Erythroblast (primary cell): ENCODE data around the gene HORMAD2.

Experiments
- GATA1 ChIP-seq: IDR thresholded peaks from 2 replicates; pipeline ENCODE4 v1.6.1; 2011; ENCODE audit warnings: low read depth, mild to moderate bottlenecking, control low read depth, low read length, moderate library complexity
- POLR2A ChIP-seq: IDR thresholded peaks from 2 replicates; pipeline ENCODE4 v1.6.1; 2011; ENCODE audit warnings: mild to moderate bottlenecking, low read length

DNA sequence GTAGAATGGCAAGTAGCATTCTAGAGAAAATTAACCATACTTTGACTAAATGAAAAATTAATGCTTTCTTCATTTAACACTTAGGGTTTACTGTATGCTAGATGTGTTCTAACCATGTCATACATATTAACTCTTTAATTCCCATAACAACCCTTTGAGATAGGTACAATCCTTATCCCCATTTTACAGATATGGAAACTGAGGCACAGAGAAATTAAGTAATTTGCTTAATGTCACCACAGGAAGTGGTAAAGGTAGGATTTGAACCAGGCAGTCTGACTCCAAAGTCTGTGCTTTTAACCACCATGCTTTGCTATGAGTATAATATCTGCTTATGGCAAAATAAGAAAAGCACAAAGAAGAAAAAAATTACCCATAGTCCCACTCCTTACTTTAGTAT is 106.8 kb downstream of the HORMAD2 start:
- no peak for TF ChIP-seq POLR2A
- TF ChIP-seq GATA1: no peak
